Measurements from ENCODE around the gene ESX1.

Gene ESX1

GRCh38 chrX:104211187-104211586, 43.5 kb downstream of the ESX1 start:
- no peak overlapping the region for H3K27ac ChIP-seq
- TF ChIP-seq ZFX (IDR thresholded peaks at IDR 0.05) (no peak), CTCF (conservative IDR thresholded peaks at IDR 0.05) (no peak)

- no peak for TF ChIP-seq ZFX (IDR thresholded peaks at IDR 0.05)
- TF ChIP-seq CTCF (conservative IDR thresholded peaks at IDR 0.05): no peak
Observed at GRCh38 chrX:104205548-104205947, 49.2 kb downstream of the ESX1 start.

More at GRCh38 chrX:104205548-104205947, 49.2 kb downstream of the ESX1 start:
- H3K27ac ChIP-seq: no peak overlapping the region

All from C4-2B (cell line).